SKM-1 treated with dmso at 0.1 percent for 144 hours (cell line): ENCODE results near the gene PLCXD1.
"Not testable (repeated sequence)": the region's sequence is repeated elsewhere in the genome, so short reads cannot be mapped to it uniquely, and the experiment has no call there.

Experiments
- DNase-seq: peaks from one replicate; lab custom pipeline; 2025; ENCODE audit not compliant: unreplicated experiment; lab: John Stamatoyannopoulos, UW

PLCXD1 gene

DNA sequence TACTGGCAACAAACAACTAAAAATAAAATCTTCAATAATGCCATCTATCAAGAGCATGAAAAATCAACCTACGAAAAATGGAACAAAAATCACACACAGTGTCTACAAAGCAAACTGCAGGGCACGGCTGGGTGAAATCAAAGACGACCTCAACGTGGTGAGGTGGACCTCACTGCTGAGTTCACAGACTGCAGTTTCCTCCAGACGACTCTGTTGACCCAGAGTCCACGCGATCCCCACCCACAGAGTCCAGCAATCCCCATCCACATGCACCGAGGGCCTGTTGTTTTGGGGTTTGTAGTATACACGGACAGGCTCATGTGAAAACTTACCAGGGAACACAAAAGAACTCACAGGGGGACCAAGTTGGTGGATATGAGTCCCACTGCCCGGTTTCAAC, 68.5 kb downstream of the PLCXD1 start:
- DNase-seq = no peak

DNA sequence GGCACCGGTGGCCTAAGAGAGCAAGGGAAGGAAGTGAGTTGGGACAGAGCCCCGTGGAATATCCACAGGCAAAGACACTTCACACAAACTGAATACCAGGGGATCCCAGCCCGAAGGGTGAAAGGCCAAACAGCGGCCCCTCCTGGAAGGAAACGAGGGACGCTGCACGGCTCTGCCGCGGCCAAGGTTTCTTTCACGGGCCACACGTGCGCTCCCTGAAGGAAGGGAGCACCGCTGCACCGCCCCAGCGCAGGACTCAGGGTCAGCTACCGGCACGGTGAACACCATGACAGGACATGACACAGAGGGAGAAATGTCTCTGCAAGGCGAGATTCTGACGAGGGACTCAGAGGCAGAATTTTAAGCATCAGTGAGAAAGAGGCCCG, 69.0 kb downstream of the PLCXD1 start:
- DNase-seq = no peak

DNA sequence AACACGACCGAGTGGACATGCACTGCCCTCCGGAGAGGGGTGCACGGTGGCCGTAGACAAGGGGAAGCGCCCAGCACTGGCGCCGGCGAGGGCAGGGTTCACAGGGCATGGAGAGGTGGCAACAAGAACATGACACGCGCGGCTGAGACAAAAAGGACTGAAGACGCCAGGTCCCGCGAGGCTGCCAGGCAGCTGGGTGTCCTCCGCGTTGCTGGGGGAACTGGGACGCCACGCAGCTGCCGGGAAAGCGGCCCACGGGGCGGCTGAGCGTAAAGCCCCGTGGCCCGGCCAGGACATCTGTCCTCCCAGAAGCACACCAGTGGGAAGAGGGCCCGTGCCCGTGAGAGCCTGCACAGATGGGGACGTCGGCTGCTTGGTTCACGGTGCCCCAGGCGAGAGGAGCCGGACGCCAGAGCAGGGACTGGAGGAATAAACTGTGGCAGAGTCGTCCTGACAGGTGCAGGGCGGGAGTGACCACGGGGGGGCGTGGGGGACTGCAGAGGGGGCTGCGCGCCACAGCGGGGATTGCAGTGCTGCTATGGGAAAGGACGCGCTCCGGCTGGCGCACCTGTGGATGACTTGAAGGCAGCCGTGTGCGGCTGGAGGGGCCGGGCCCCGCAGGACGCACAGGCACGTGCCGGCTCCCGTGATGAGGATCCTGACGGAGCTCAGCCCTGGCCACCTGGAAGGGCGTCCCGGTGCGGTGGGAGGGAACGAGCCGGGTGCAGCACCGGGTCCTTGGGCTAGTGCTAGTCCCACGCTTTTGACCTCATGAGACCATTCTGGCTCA, 69.5 kb downstream of the PLCXD1 start:
- no peak for DNase-seq

GRCh38 chrX:351324-351641, 70.1 kb downstream of the PLCXD1 start:
- DNase-seq = not testable (repeated sequence)

- DNase-seq = no peak
These were observed 70.6 kb downstream of the PLCXD1 start for GRCh38 chrX:351736-352135.

GRCh38 chrX:352181-352580, 71.0 kb downstream of the PLCXD1 start:
- DNase-seq = no peak

DNA sequence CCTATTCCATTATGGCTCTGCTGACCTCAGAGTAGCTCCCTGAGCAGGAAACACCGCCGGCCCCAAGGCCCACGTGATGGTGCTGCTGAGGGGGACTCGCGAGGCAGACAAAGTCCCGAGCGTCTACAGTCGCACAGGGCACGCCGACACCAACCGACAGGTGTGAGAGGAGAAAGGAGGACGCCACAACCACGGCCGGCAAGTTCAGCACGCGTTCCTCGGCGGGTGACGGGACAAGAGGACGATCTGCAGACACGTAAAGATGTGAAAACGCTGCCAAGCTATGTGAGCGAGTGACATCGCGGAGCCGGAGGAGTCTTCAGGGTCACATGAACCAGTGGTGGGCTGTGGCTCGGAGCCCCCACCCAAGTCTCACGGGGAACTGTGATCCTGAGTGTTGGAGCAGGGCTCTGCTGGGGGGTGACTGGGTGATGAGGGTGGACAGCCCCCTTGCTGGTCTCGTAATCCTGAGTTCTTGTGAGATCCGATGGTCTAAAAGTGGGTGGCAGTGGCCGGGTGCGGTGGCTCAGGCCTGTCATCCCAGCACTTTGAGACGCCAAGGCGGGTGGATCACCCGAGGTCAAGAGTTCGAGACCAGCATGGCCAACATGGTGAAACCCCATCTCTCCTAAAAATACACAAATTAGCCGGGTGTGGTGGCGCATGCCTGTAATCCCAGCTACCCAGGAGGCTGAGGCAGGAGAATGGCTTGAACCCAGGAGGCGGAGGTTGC, 71.6 kb downstream of the PLCXD1 start:
- no peak for DNase-seq
